Measurements from ENCODE around the gene CFAP69. TPM values are rescaled to one million over a fixed set of nuclear protein-coding genes. Genes with fewer than 3 reads are reported as not detected.

CFAP69 gene
- total and polyA plus RNA-seq, 2 of the 8 experiments (the other 6 are each of a cell fraction or from before 2014, with no cell fraction given) = 1.00 to 3.8 TPM

DNA sequence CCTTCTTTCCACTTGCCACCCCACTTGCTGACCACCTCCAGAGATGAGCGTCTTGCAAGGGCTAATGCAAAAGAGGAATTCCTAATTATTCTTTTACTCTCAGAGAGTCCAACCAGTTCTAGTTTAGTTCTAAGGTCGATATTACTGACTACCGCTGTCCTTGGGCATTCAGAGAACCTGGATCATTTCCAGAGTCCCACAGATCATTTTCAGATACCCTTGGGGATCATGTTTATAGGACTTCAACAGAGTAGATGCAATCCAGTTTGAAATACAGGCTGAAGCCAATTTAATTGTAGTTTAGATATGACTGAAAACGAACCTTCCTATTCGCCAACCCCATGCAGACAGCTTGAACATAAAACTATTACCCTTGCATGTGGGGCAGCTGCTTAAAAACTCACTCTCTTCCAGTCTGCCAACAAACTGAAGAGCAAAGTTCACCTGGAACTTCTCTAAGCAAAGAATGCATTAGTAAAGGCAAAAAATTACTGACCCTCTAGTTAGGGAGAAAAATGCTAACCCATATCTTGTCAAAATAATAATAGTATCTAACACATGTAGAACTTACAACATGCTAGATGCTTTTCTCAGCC, 22.4 kb downstream of the CFAP69 start:
- ChIA-PET CTCF (ENCODE audit: partially characterized antibody) (interaction anchor here (0.9 to 1.3 kb wide), 2 partner anchors 16 to 114 kb away, joined by 3 read pairs; partner anchors contain the start of gene STEAP1), POLR2A (ENCODE audit: partially characterized antibody) (no interaction called here)
- no peak overlapping the region for H4K5ac ChIP-seq (ENCODE audit: insufficient read length, low read depth, low read length)
- H2BK5ac ChIP-seq (ENCODE audit: low read depth, low read length) = no peak overlapping the region
- H2AFZ ChIP-seq (ENCODE audit: low read length) = no peak overlapping the region
- H3K36me3 ChIP-seq (ENCODE audit: control insufficient read depth in 2 of 4, insufficient read depth in 4 of 4, low read length in 3 of 4) = no peaks in the 10 kb centered on the region
- H3K23me2 ChIP-seq (ENCODE audit: low read depth, low read length) = no peaks in the 10 kb centered on the region
- H2AK5ac ChIP-seq (ENCODE audit: low read depth, low read length) = no peak overlapping the region
- H3K27me3 ChIP-seq (replicated peaks in 1 of 4; ENCODE audit: control insufficient read depth in 3 of 4, extremely low read depth in 1 of 4, insufficient read depth in 3 of 4, low read length in 3 of 4) = no peaks in the 10 kb centered on the region
- no peak overlapping the region for H3K56ac ChIP-seq (replicated peaks; ENCODE audit: insufficient read length, low read depth, low read length)
- no peak overlapping the region for H4K8ac ChIP-seq (ENCODE audit: extremely low read depth, insufficient read depth, low read length)
- H4K20me1 ChIP-seq (replicated peaks in 1 of 2; ENCODE audit: control insufficient read depth in 1 of 2, insufficient read depth in 2 of 2, low read length in 2 of 2) = no peaks in the 10 kb centered on the region
- H3K27ac ChIP-seq (ENCODE audit: low read depth, low read length) = no peak overlapping the region
- no peak overlapping the region for H2BK120ac ChIP-seq (replicated peaks; ENCODE audit: low read depth, low read length)
- H3K9ac ChIP-seq (replicated peaks in 1 of 4; ENCODE audit: extremely low read depth in 1 of 4, low read depth in 3 of 4, low read length in 3 of 4) = no peak overlapping the region
- WGBS, 2 experiments (ENCODE audit: extremely low coverage in 1 of 2, insufficient coverage in 1 of 2, insufficient read length in 1 of 2, insufficient replicate concordance in 2 of 2, low coverage in 1 of 2, low lambda C conversion rate in 2 of 2, missing lambda C conversion rate in 1 of 2) = 86% methylated on average over 5 of the region's 5 CpGs; no CpG with 5 or more reads in 1 of the 2 experiments
- H4K91ac ChIP-seq (replicated peaks; ENCODE audit: insufficient read length, low read length) = no peak overlapping the region
- H3K4ac ChIP-seq (replicated peaks; ENCODE audit: insufficient read length, low read depth, low read length) = no peak overlapping the region
- H3K18ac ChIP-seq (ENCODE audit: extremely low read depth, low read length) = no peak overlapping the region
- TF ChIP-seq KDM1A (IDR thresholded peaks at IDR 0.05; ENCODE audit: borderline replicate concordance, low read length) = no peak
- TF ChIP-seq EGR1 (IDR thresholded peaks at IDR 0.05; ENCODE audit: borderline replicate concordance, low read depth, low read length) = no peak
- no peak for TF ChIP-seq SIX5 (IDR thresholded peaks at IDR 0.05; ENCODE audit: low read depth, low read length)
- TF ChIP-seq KDM4A (IDR thresholded peaks at IDR 0.05; ENCODE audit: low read depth, low read length, severe bottlenecking) = no peak
- H3K14ac ChIP-seq (ENCODE audit: insufficient read length) = no peak overlapping the region
- no peaks in the 10 kb centered on the region for H3K4me1 ChIP-seq (replicated peaks in 1 of 4; ENCODE audit: control insufficient read depth in 3 of 4, insufficient read depth in 4 of 4, low read length in 3 of 4)
- no peak overlapping the region for H2BK15ac ChIP-seq (ENCODE audit: low read length)
- H3K23ac ChIP-seq (ENCODE audit: insufficient read length) = no peak overlapping the region
- DNase-seq (ENCODE audit: low read depth in 1 of 2, low spot score in 2 of 2) = no peak
- no peaks in the 10 kb centered on the region for H3K79me2 ChIP-seq (ENCODE audit: control insufficient read depth in 1 of 2, insufficient read depth in 2 of 2, low read length in 2 of 2)
- H3K4me3 ChIP-seq (ENCODE audit: extremely low read depth in 1 of 4, insufficient read depth in 2 of 4, low read depth in 3 of 4, low read length in 4 of 4) = no peak overlapping the region
- no peak overlapping the region for H2BK12ac ChIP-seq (ENCODE audit: low read depth, low read length)
- no peaks in the 10 kb centered on the region for H3K9me3 ChIP-seq (ENCODE audit: insufficient read depth in 2 of 2, low read depth in 1 of 2, low read length in 1 of 2)
- H2BK20ac ChIP-seq (ENCODE audit: low read length) = no peak overlapping the region
- H3K79me1 ChIP-seq (ENCODE audit: low read depth, low read length) = no peaks in the 10 kb centered on the region
- no peak for FAIRE-seq
- no peak overlapping the region for H3K4me2 ChIP-seq (ENCODE audit: insufficient read depth in 1 of 2, low read depth in 2 of 2, low read length in 2 of 2)
